NCI-H146 treated with DMSO at 0.1 percent for 48 hours (cell line): Measurements from ENCODE around the gene PDE5A.
"Not testable (repeated sequence)": the region's sequence is repeated elsewhere in the genome, so short reads cannot be mapped to it uniquely, and the experiment has no call there.

ENCODE experiments used
- DNase-seq: peaks from one replicate; lab custom pipeline; 2025; ENCODE audit not compliant: unreplicated experiment; lab: John Stamatoyannopoulos, UW

PDE5A gene

GRCh38 chr4:119478446-119479179, 150.0 kb downstream of the PDE5A start:
- no peak for DNase-seq

GRCh38 chr4:119477412-119478053, 151.1 kb downstream of the PDE5A start:
- DNase-seq: no peak

GRCh38 chr4:119471259-119471658, 157.3 kb downstream of the PDE5A start:
- no peak for DNase-seq

- DNase-seq: not testable (repeated sequence)
Measured at GRCh38 chr4:119470737-119471063, 157.9 kb downstream of the PDE5A start.

GRCh38 chr4:119470021-119470736, 158.4 kb downstream of the PDE5A start:
- DNase-seq: not testable (repeated sequence)

GRCh38 chr4:119469039-119469438, 159.6 kb downstream of the PDE5A start:
- DNase-seq: not testable (repeated sequence)

- DNase-seq: not testable (repeated sequence)
Measured at GRCh38 chr4:119462733-119463132, 165.9 kb downstream of the PDE5A start.

- not testable (repeated sequence) for DNase-seq
Measured at GRCh38 chr4:119455734-119456133, 172.9 kb downstream of the PDE5A start.

GRCh38 chr4:119454491-119455270, 173.9 kb downstream of the PDE5A start:
- peak; percentile 80 for DNase-seq

- DNase-seq: not testable (repeated sequence)
Measured at GRCh38 chr4:119454151-119454490, 174.5 kb downstream of the PDE5A start.

GRCh38 chr4:119453286-119453685, 175.3 kb downstream of the PDE5A start:
- DNase-seq: not testable (repeated sequence)

GRCh38 chr4:119449851-119450250, 178.8 kb downstream of the PDE5A start:
- DNase-seq: not testable (repeated sequence)
